GM19099 (cell line): ENCODE results near the gene ANO2.

Experiments
- POLR2A ChIP-seq: IDR thresholded peaks from 3 replicates; pipeline ENCODE4 v1.6.1; 2011; ENCODE audit warnings: low read depth; ENCODE audit not compliant: insufficient read length; ENCODE audit errors: extremely low read depth

ANO2 gene

GRCh38 chr12:5746917-5747316 lies 198.1 kb downstream of the ANO2 start:
- TF ChIP-seq POLR2A: no peak

GRCh38 chr12:5746036-5746908 lies 198.8 kb downstream of the ANO2 start:
- TF ChIP-seq POLR2A: no peak

- no peak for TF ChIP-seq POLR2A
Observed at GRCh38 chr12:5745251-5745888, 199.7 kb downstream of the ANO2 start.

- no peak for TF ChIP-seq POLR2A
Observed at GRCh38 chr12:5742258-5742657, 202.8 kb downstream of the ANO2 start.

- TF ChIP-seq POLR2A: no peak
Observed at GRCh38 chr12:5739917-5740316, 205.1 kb downstream of the ANO2 start.

GRCh38 chr12:5737778-5738177 lies 207.3 kb downstream of the ANO2 start:
- TF ChIP-seq POLR2A: no peak

- TF ChIP-seq POLR2A: no peak
Observed at GRCh38 chr12:5736527-5736926, 208.5 kb downstream of the ANO2 start.

GRCh38 chr12:5736016-5736415 lies 209.0 kb downstream of the ANO2 start:
- TF ChIP-seq POLR2A: no peak

GRCh38 chr12:5733916-5734315 lies 211.1 kb downstream of the ANO2 start:
- TF ChIP-seq POLR2A: no peak

- no peak for TF ChIP-seq POLR2A
Observed at GRCh38 chr12:5733136-5733755, 211.8 kb downstream of the ANO2 start.

- TF ChIP-seq POLR2A: no peak
Observed at GRCh38 chr12:5730962-5731361, 214.1 kb downstream of the ANO2 start.

GRCh38 chr12:5723711-5724252 lies 221.3 kb downstream of the ANO2 start:
- no peak for TF ChIP-seq POLR2A

GRCh38 chr12:5723071-5723470 lies 222.0 kb downstream of the ANO2 start:
- no peak for TF ChIP-seq POLR2A

GRCh38 chr12:5720381-5721005 lies 224.6 kb downstream of the ANO2 start:
- no peak for TF ChIP-seq POLR2A

GRCh38 chr12:5718680-5719079 lies 226.4 kb downstream of the ANO2 start:
- TF ChIP-seq POLR2A: no peak

- no peak for TF ChIP-seq POLR2A
Observed at GRCh38 chr12:5718073-5718472, 227.0 kb downstream of the ANO2 start.

GRCh38 chr12:5716976-5717375 lies 228.1 kb downstream of the ANO2 start:
- no peak for TF ChIP-seq POLR2A
